ENCODE measurements around the gene CHIT1. TPM values are rescaled to one million over a fixed set of nuclear protein-coding genes. Genes with fewer than 3 reads are reported as not detected.

The CHIT1 gene
- total RNA-seq, 1 donor from 2014 or later, result 5.0 TPM

- peak; percentile 94 for DNase-seq (ENCODE audit: low read depth)
These were observed 53.6 kb downstream of the CHIT1 start for GRCh38 chr1:203175827-203176241.

GRCh38 chr1:203175237-203175826 is 54.1 kb downstream of the CHIT1 start, which contains the start of gene MYBPH:
TSS of gene MYBPH (minus strand) at chr1:203175826. CDS start at chr1:203175755, 71 bp downstream.
- no peak for DNase-seq (ENCODE audit: low read depth)

- no peak for DNase-seq (ENCODE audit: low read depth)
These were observed 55.0 kb downstream of the CHIT1 start for GRCh38 chr1:203174324-203174985.

GRCh38 chr1:203173566-203173965 is 55.9 kb downstream of the CHIT1 start:
- DNase-seq (ENCODE audit: low read depth), result peak; percentile 92

DNA sequence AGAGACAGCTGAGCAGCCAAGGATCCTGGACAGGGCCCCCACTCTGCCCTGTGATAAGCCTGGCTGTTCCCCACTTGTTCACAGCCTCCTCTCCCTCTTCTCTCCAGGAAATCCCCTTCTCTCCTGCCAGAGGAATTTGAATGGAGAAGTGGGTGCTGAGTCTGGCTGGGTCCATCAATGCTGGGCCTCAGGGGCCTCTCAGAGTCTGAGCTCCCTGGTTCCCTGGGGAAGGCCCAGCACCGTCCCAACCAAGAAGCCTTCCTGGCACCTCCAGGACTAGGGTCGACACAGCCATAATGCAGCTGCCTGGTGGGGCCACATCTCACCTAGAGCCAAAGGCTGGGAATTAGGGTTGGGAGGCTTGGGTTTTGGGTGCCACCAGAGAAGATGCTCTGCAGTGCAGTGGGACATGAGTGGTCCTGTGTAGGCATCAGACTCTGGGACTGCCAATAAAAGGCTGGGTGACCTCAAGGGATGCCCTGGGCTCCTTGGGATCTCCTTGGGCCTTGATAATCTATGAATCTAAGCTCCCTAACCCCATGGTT is 56.4 kb downstream of the CHIT1 start:
- DNase-seq (ENCODE audit: low read depth), result no peak

DNA sequence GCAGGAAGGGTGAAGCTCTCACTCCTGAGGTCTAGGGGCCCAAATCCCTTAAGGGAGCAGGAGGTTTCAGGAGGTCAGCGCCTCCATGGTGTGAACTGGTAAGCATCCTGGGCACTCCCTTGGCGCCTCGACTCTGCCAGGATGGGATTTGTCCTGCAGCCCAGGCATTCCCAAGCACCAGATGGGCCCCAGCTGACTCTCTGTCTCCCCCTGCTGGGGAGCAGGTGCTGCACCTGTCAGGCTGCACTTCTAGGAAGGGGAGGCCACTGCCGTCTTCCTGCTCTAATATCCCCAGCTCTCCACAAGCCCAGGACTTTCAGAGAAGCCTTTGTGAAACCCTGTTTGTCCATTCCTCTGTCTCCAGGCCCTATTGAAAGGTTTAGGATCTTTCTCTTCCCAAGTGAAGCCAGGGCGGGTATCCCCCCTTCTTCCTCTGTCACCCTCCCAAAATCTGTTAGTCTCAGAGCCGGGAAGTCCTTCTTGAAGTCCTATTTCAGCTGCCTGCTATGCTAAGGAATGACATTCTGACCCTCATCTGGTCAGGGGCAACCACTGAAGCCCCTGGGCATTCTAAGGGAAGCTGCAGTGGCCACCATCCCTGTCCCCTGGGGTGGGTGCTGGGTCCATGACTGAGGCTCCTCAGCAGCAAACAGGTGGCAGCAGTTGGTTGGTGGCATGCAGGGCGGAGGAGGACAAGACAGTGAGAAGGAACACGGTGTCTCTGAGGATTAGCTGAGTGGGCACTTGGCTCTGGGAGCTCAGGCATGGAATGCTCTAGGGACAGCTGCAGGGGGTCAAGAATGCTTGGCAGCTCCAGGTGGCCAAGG is 57.1 kb downstream of the CHIT1 start:
- peak; percentile 97 for DNase-seq (ENCODE audit: low read depth)

- DNase-seq (ENCODE audit: low read depth), result peak; percentile 60
These were observed 57.9 kb downstream of the CHIT1 start for GRCh38 chr1:203171341-203172183.

DNA sequence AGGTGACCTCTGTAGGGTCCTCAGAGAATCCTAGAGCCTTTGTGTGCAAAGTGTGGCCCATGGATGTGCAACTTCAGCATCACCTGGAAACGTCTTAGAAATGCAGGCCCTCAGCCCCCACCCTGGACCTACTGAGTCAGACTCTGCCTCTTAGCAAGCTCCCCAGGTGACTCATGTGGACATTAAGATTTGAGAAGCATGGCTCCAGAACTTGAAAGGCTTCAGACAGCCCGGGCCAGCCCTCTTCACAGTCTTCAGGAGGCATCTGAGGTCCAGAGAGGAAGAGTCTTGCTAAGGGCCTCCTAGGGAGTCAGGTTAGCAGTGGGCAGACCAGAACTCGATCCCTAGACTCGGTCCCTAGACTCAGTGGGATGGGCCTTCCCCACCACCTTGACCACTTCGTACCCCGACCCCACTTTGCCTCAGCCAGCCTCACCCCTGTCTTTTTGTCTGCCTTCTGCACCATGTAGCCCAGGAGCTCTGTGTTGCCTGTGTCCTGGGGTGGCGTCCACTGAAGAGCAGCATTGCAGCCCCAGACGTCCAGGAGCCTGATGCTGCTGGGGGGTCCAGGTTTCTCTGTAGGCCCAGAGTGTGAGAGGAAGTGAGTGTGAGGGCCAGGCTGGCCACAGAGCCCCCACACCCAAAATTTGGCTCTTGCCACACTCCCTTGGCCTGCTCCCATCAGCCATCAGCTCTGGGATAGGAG is 58.7 kb downstream of the CHIT1 start:
- DNase-seq (ENCODE audit: low read depth), result peak; percentile 45

DNA sequence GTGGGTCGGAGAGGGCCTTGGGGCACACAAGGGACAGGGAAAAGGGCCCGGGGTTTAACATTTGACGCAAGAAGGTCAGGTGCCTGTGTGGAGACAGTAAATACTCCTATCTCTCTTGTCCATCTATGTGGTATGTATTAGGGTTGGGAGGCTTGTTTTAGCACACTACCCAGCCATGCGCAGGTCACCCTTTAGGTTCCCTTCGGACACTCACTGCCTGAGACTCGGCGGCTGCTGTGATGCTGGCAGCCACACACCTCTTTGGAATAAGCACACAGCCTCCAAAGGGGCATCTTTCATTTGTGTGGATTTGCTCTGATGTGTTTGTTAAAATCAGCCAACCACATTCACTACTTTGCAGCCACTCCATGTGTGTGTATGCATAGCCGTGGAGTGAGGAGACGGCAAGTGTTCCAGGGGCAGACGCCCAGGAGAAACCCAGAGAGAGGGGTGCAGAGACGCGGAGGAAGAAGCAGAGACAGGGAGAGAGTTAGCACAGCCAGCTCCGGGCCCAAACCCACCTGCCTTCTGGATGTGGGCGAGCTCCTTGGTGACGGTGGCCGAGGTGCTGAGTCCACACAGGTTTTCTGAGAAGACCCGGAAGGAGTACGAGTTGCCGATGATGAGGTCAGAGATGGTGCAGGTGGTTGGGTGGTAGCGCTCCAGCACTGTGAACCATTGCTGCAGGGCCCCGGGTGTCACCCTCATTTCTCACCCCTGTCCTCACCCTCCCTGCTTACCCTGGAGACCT is 59.5 kb downstream of the CHIT1 start:
- peak; percentile 38 for DNase-seq (ENCODE audit: low read depth)

DNA sequence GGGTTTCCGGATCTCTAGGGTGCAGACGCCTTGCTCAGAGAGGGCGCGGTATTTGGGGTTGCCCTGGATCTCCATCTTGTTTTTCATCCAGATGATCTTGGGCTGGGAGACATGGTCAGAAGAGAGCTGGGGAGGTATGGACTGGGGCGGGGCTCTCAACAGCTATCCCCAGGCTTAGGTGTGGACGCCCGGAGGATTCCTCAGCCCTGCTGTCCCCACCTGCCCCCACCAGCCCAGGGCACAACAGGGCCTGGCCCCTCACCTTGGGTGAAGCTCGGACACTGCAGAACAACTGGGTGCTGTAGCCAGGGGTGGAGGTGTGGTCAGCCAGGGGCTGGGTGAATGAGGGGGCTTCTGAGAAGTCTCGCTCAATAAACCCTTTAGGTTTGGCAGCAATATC is 60.5 kb downstream of the CHIT1 start:
- DNase-seq (ENCODE audit: low read depth), result peak; percentile 41

DNA sequence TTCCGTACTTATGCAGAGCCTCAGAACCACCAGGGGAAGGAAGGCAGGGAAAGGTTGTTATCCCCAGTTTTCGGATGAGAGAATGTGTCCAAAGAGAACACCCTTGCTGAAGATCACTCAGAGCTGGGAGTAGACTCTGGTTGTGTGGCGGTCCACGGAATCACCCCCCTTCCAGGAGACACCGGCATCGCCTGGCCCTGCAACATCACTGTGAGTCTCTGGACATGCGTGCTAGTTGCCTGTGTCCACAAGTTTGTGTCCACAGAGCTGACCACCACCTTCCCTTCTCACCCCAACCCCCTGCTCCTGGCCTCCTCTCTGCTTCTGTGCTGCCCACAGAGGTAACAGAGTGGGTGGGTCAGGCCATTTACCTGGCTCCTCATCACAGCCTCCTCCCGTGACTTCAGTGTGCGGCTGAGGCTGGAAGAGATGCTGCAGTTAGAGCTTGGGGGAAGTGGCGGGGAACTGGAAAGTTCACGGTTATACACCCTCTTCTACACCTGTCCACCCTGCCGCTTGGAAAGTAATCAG is 61.2 kb downstream of the CHIT1 start:
- DNase-seq (ENCODE audit: low read depth), result peak; percentile 57

DNA sequence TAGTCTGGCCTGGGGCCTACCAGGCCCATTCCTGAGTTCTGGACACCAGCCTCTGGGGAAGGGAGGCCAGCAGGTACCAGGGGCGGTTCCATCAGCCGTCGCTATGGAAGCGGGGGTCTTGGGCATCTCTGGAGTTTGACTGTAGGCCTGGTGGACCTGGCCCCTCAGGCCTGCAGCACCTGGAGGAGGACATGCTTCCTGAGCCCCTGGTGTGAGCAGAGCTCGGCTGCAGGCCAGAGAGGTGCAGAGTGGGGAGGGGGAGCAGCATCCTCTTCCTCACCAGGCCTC is 61.6 kb downstream of the CHIT1 start:
- DNase-seq (ENCODE audit: low read depth), result no peak

GRCh38 chr1:203167026-203167912 is 62.2 kb downstream of the CHIT1 start:
- DNase-seq (ENCODE audit: low read depth), result peak; percentile 92

- peak; percentile 90 for DNase-seq (ENCODE audit: low read depth)
These were observed 63.1 kb downstream of the CHIT1 start for GRCh38 chr1:203166192-203166940.
